Liver (tissue), 9 donors: ENCODE data around the gene RNF10. TPM values are rescaled to one million over a fixed set of nuclear protein-coding genes. Genes with fewer than 3 reads are reported as not detected.

ENCODE experiments used
- DNase-seq: peaks from one replicate; pipeline ENCODE4 v3.0.0-alpha.2; 2017; ENCODE audit warnings: low spot score
- H3K27ac ChIP-seq, 2 donors: one replicate each; pipeline ENCODE4 v1.7.0; 2013; ENCODE audit warnings: inconsistent platforms in 2 of 2, low read length in 2 of 2, control low read depth in 1 of 2, low read depth in 1 of 2, mild to moderate bottlenecking in 1 of 2
- H3K27me3 ChIP-seq, 4 donors: one replicate each; pipeline versions ENCODE4 v1.6.1 to v1.7.0; 2013; ENCODE audit warnings: low read length in 3 of 4, inconsistent platforms in 1 of 4, mild to moderate bottlenecking in 1 of 4, moderate library complexity in 1 of 4; ENCODE audit not compliant: control insufficient read depth in 4 of 4, insufficient read depth in 4 of 4
- H3K36me3 ChIP-seq, 4 donors: one replicate each; pipeline versions ENCODE4 v1.6.1 to v1.7.0; 2013; ENCODE audit warnings: low read length in 3 of 4, mild to moderate bottlenecking in 3 of 4, low read depth in 1 of 4, moderate library complexity in 1 of 4; ENCODE audit not compliant: control insufficient read depth in 4 of 4, insufficient read depth in 3 of 4
- H3K4me1 ChIP-seq, 4 donors: one replicate each; pipeline versions ENCODE4 v1.6.1 to v1.7.0; 2013; ENCODE audit warnings: low read length in 3 of 4, mild to moderate bottlenecking in 3 of 4, moderate library complexity in 1 of 4; ENCODE audit not compliant: control insufficient read depth in 4 of 4, insufficient read depth in 4 of 4
- H3K4me3 ChIP-seq, 3 donors: one replicate each; pipeline versions ENCODE4 v1.6.1 to v1.7.0; 2013; ENCODE audit warnings: low read length in 3 of 3, control low read depth in 1 of 3, low read depth in 1 of 3, mild to moderate bottlenecking in 1 of 3
- H3K9ac ChIP-seq, 2 donors: one replicate each; pipeline ENCODE4 v1.7.0; 2013; ENCODE audit warnings: low read length in 2 of 2, mild to moderate bottlenecking in 2 of 2, moderate library complexity in 2 of 2, control low read depth in 1 of 2, low read depth in 1 of 2
- H3K9me3 ChIP-seq, 4 donors: one replicate each; pipeline versions ENCODE4 v1.6.1 to v1.7.0; 2013; ENCODE audit warnings: low read length in 3 of 4; ENCODE audit not compliant: control insufficient read depth in 4 of 4
- EGR1 ChIP-seq, 2 donors: IDR thresholded peaks; 2 replicates each; pipeline ENCODE4 v1.6.1; 2016 to 2018; ENCODE audit warnings: antibody characterized with exemption in 2 of 2, low read depth in 2 of 2
- FOXA1 ChIP-seq: IDR thresholded peaks from 2 replicates; pipeline ENCODE4 v1.6.1; 2016; ENCODE audit warnings: antibody characterized with exemption
- GABPA ChIP-seq, 2 donors: IDR thresholded peaks in 1 of 2; conservative IDR thresholded peaks in 1 of 2; 2 replicates each; pipeline ENCODE4 v1.6.1; 2016; ENCODE audit warnings: antibody characterized with exemption in 2 of 2, mild to moderate bottlenecking in 1 of 2, moderate library complexity in 1 of 2
- HNF4A ChIP-seq, 2 donors: conservative IDR thresholded peaks; 2 replicates each; pipeline ENCODE4 v1.6.1; 2016; ENCODE audit warnings: antibody characterized with exemption in 2 of 2, mild to moderate bottlenecking in 2 of 2
- HNF4G ChIP-seq: IDR thresholded peaks from 2 replicates; pipeline ENCODE4 v1.6.1; 2016; ENCODE audit warnings: antibody characterized with exemption
- JUND ChIP-seq, 2 donors: IDR thresholded peaks; 2 replicates each; pipeline ENCODE4 v1.6.1; 2016; ENCODE audit warnings: antibody characterized with exemption in 2 of 2
- NR2F2 ChIP-seq: IDR thresholded peaks from 2 replicates; pipeline ENCODE4 v1.6.1; 2016; ENCODE audit warnings: antibody characterized with exemption
- RAD21 ChIP-seq, 2 donors: IDR thresholded peaks; 2 replicates each; pipeline ENCODE4 v1.6.1; 2016; ENCODE audit warnings: antibody characterized with exemption in 2 of 2, mild to moderate bottlenecking in 2 of 2
- RXRA ChIP-seq, 2 donors: IDR thresholded peaks; 2 replicates each; pipeline ENCODE4 v1.6.1; 2017 to 2018; ENCODE audit warnings: antibody characterized with exemption in 2 of 2, mild to moderate bottlenecking in 1 of 2
- SP1 ChIP-seq: IDR thresholded peaks from 2 replicates; pipeline ENCODE4 v1.6.1; 2018; ENCODE audit warnings: antibody characterized with exemption, mild to moderate bottlenecking
- TAF1 ChIP-seq: conservative IDR thresholded peaks from 2 replicates; pipeline ENCODE4 v1.6.1; 2016; ENCODE audit warnings: antibody characterized with exemption, mild to moderate bottlenecking
- YY1 ChIP-seq: IDR thresholded peaks from 2 replicates; pipeline ENCODE4 v1.6.1; 2016; ENCODE audit warnings: antibody characterized with exemption, mild to moderate bottlenecking
- WGBS: extraction: QIAGEN DNeasy Blood & Tissue Kit; methylation state at CpG from one replicate; pipeline ENCODE4 v1.1.7; 2013; 5-methylcytosine and 5-hydroxymethylcytosine counted together
- polyA plus RNA-seq, 2 donors: library from polyadenylated mRNA; stranded (reverse) in 1 of 2; unstranded in 1 of 2; fragments of 200-250 nt in 1 of 2; fragments of >200 nt in 1 of 2; fragmentation: Nextera tagmentation in 1 of 2; extraction: Ambion mirVana in 1 of 2; gene quantifications; one replicate each; pipeline versions ENCODE4 v1.2.1 to v1.2.3, GENCODE V29; 2013 to 2015
- total RNA-seq, 2 donors: library from RNA; depleted of rRNA; stranded (reverse); fragments of >200 nt; gene quantifications; one replicate each; pipeline ENCODE4 v1.2.3, GENCODE V29; 2014
- TF ChIP-seq, protein P1 (sequence below): IDR thresholded peaks from 2 replicates; pipeline ENCODE4 v1.6.1; 2016; ENCODE audit warnings: antibody characterized with exemption, mild to moderate bottlenecking
- TF ChIP-seq, protein P2 (sequence below): IDR thresholded peaks from 2 replicates; pipeline ENCODE4 v1.6.1; 2016; ENCODE audit warnings: antibody characterized with exemption
- TF ChIP-seq, protein P3 (sequence below): IDR thresholded peaks from 2 replicates; pipeline ENCODE4 v1.6.1; 2016; ENCODE audit warnings: antibody characterized with exemption
- TF ChIP-seq, protein P4 (sequence below): IDR thresholded peaks from 2 replicates; pipeline ENCODE4 v1.6.1; 2016; ENCODE audit warnings: antibody characterized with exemption
- TF ChIP-seq, protein P5 (sequence below): fragments of 150-350 bp; IDR thresholded peaks from 2 replicates; pipeline ENCODE4 v1.5.1; 2017; ENCODE audit warnings: improper control_type of control experiment, low read depth, low read length; ENCODE audit not compliant: missing input control
- donor health status: healthy.
- donor health status: healthy.
- donor health status: healthy.
- donor health status: healthy.
- donor health status: healthy.

The RNF10 gene
- total and polyA plus RNA-seq, 4 donors, result 48.0 to 157 (median 75.6) TPM

DNA sequence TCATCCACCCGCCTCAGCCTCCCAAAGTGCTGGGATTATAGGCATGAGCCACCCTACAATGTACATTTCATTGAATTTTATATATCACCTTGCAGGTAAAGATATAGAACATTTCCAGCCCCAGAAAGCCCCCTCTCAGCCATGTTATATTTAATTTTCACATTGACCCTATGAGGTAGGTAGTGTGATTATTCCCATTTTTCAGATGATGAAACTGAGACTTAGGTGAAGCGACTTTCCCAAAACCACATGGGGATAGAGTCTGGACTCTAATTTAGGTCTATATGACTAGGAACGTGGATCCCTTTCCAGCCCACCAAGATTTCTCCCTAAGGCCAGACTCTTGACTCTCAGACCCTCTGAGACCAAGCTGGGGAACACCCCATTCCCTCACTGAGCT, 62.7 kb downstream of the RNF10 start:
- Histone ChIP-seq H3K9me3 (no peaks in the 10 kb centered on the region), H3K4me1 (no peaks in the 10 kb centered on the region), H3K9ac (no peak overlapping the region), H3K27ac (no peak overlapping the region), H3K4me3 (no peak overlapping the region), H3K27me3 (no peaks in the 10 kb centered on the region), H3K36me3 (no peaks in the 10 kb centered on the region)
- no peak for TF ChIP-seq TAF1
- TF ChIP-seq HNF4G, result no peak
- no peak for TF ChIP-seq RXRA (IDR thresholded peaks at IDR 0.05)
- TF ChIP-seq FOXA1, result no peak
- TF ChIP-seq, protein P1, sequence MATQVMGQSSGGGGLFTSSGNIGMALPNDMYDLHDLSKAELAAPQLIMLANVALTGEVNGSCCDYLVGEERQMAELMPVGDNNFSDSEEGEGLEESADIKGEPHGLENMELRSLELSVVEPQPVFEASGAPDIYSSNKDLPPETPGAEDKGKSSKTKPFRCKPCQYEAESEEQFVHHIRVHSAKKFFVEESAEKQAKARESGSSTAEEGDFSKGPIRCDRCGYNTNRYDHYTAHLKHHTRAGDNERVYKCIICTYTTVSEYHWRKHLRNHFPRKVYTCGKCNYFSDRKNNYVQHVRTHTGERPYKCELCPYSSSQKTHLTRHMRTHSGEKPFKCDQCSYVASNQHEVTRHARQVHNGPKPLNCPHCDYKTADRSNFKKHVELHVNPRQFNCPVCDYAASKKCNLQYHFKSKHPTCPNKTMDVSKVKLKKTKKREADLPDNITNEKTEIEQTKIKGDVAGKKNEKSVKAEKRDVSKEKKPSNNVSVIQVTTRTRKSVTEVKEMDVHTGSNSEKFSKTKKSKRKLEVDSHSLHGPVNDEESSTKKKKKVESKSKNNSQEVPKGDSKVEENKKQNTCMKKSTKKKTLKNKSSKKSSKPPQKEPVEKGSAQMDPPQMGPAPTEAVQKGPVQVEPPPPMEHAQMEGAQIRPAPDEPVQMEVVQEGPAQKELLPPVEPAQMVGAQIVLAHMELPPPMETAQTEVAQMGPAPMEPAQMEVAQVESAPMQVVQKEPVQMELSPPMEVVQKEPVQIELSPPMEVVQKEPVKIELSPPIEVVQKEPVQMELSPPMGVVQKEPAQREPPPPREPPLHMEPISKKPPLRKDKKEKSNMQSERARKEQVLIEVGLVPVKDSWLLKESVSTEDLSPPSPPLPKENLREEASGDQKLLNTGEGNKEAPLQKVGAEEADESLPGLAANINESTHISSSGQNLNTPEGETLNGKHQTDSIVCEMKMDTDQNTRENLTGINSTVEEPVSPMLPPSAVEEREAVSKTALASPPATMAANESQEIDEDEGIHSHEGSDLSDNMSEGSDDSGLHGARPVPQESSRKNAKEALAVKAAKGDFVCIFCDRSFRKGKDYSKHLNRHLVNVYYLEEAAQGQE, result no peak
- no peak for TF ChIP-seq GABPA (IDR thresholded peaks at IDR 0.05 in 1 of 2, conservative IDR thresholded peaks at IDR 0.05 in 1 of 2)
- no peak for TF ChIP-seq HNF4A (conservative IDR thresholded peaks at IDR 0.05)
- no peak for TF ChIP-seq EGR1 (IDR thresholded peaks at IDR 0.05; ENCODE audit: low read depth in 2 of 2)
- TF ChIP-seq, protein P2, sequence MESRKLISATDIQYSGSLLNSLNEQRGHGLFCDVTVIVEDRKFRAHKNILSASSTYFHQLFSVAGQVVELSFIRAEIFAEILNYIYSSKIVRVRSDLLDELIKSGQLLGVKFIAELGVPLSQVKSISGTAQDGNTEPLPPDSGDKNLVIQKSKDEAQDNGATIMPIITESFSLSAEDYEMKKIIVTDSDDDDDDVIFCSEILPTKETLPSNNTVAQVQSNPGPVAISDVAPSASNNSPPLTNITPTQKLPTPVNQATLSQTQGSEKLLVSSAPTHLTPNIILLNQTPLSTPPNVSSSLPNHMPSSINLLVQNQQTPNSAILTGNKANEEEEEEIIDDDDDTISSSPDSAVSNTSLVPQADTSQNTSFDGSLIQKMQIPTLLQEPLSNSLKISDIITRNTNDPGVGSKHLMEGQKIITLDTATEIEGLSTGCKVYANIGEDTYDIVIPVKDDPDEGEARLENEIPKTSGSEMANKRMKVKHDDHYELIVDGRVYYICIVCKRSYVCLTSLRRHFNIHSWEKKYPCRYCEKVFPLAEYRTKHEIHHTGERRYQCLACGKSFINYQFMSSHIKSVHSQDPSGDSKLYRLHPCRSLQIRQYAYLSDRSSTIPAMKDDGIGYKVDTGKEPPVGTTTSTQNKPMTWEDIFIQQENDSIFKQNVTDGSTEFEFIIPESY, result no peak
- TF ChIP-seq SP1, result no peak
- TF ChIP-seq, protein P3, sequence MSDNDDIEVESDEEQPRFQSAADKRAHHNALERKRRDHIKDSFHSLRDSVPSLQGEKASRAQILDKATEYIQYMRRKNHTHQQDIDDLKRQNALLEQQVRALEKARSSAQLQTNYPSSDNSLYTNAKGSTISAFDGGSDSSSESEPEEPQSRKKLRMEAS, result no peak
- TF ChIP-seq JUND (IDR thresholded peaks at IDR 0.05), result no peak
- 91% methylated on average over 3 of the region's 3 CpGs for WGBS
- no peak for DNase-seq

DNA sequence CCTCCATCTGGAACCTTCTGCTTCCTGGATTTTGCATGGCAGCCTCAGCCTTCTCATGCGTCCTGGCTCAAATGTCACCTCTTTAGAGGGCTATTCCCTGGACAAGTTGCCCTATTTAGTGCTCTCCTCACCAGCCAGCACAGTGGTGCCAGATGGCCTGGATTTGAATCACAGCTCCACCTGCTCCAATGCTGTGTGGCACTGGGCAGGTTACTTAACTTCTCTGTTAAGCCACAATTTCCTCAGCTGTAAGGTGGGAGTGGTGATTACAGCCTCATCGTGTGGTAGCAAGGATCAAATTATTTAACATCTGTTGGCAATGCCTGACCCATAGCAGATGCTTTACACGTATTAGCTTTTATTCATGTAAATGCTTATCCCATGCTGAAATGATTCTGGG, 63.7 kb downstream of the RNF10 start:
- H3K4me1 ChIP-seq, result no peaks in the 10 kb centered on the region
- H3K27me3 ChIP-seq, result no peaks in the 10 kb centered on the region
- no peak overlapping the region for H3K4me3 ChIP-seq
- H3K9me3 ChIP-seq, result no peaks in the 10 kb centered on the region
- H3K27ac ChIP-seq, result no peak overlapping the region
- H3K36me3 ChIP-seq, result no peaks in the 10 kb centered on the region
- TF ChIP-seq HNF4A (conservative IDR thresholded peaks at IDR 0.05) (no peak), NR2F2 (no peak), RAD21 (IDR thresholded peaks at IDR 0.05) (no peak), GABPA (IDR thresholded peaks at IDR 0.05 in 1 of 2, conservative IDR thresholded peaks at IDR 0.05 in 1 of 2) (no peak), YY1 (no peak), HNF4G (no peak), EGR1 (IDR thresholded peaks at IDR 0.05; ENCODE audit: low read depth in 2 of 2) (no peak), JUND (IDR thresholded peaks at IDR 0.05) (no peak), FOXA1 (no peak), TAF1 (no peak), RXRA (IDR thresholded peaks at IDR 0.05) (no peak)
- TF ChIP-seq, protein P3, result no peak
- TF ChIP-seq, protein P4, sequence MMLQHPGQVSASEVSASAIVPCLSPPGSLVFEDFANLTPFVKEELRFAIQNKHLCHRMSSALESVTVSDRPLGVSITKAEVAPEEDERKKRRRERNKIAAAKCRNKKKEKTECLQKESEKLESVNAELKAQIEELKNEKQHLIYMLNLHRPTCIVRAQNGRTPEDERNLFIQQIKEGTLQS, result no peak
- TF ChIP-seq, protein P1, result no peak
- TF ChIP-seq, protein P5, sequence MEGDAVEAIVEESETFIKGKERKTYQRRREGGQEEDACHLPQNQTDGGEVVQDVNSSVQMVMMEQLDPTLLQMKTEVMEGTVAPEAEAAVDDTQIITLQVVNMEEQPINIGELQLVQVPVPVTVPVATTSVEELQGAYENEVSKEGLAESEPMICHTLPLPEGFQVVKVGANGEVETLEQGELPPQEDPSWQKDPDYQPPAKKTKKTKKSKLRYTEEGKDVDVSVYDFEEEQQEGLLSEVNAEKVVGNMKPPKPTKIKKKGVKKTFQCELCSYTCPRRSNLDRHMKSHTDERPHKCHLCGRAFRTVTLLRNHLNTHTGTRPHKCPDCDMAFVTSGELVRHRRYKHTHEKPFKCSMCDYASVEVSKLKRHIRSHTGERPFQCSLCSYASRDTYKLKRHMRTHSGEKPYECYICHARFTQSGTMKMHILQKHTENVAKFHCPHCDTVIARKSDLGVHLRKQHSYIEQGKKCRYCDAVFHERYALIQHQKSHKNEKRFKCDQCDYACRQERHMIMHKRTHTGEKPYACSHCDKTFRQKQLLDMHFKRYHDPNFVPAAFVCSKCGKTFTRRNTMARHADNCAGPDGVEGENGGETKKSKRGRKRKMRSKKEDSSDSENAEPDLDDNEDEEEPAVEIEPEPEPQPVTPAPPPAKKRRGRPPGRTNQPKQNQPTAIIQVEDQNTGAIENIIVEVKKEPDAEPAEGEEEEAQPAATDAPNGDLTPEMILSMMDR, result no peak
- DNase-seq, result no peak
- no peak overlapping the region for H3K9ac ChIP-seq
- 78% methylated on average over 3 of the region's 3 CpGs for WGBS
